HG03439 (cell line): ENCODE results near the gene ITPR1.
A peak's percentile ranks its signal among the peaks of the same experiment; 100 is the strongest.

Experiments used
- ATAC-seq: cut with Tn5 transposase; IDR thresholded peaks from one replicate; pipeline ENCODE4 v1.9.1; 2021; ENCODE audit warnings: mild to moderate bottlenecking, moderate library complexity; ENCODE audit not compliant: unreplicated experiment

ITPR1 gene

GRCh38 chr3:4819746-4820145 is 326.6 kb downstream of the ITPR1 start:
- ATAC-seq: no peak

GRCh38 chr3:4820296-4821121 is 327.4 kb downstream of the ITPR1 start:
- ATAC-seq: no peak

- no peak for ATAC-seq
These were observed 328.2 kb downstream of the ITPR1 start for GRCh38 chr3:4821338-4821737.

GRCh38 chr3:4821975-4822374 is 328.8 kb downstream of the ITPR1 start:
- ATAC-seq: no peak

GRCh38 chr3:4822568-4822967 is 329.4 kb downstream of the ITPR1 start:
- ATAC-seq: no peak

- ATAC-seq: no peak
These were observed 330.2 kb downstream of the ITPR1 start for GRCh38 chr3:4823385-4823784.

- ATAC-seq: no peak
These were observed 331.1 kb downstream of the ITPR1 start for GRCh38 chr3:4823986-4824925.

- ATAC-seq: no peak
These were observed 331.8 kb downstream of the ITPR1 start for GRCh38 chr3:4824926-4825325.

- ATAC-seq: no peak
These were observed 332.5 kb downstream of the ITPR1 start for GRCh38 chr3:4825436-4826236.

- no peak for ATAC-seq
These were observed 333.3 kb downstream of the ITPR1 start for GRCh38 chr3:4826237-4827100.

- no peak for ATAC-seq
These were observed 334.6 kb downstream of the ITPR1 start for GRCh38 chr3:4827767-4828166.

GRCh38 chr3:4828279-4829030 is 335.3 kb downstream of the ITPR1 start:
- ATAC-seq: no peak

GRCh38 chr3:4829031-4829394 is 335.9 kb downstream of the ITPR1 start:
- peak; percentile 27 for ATAC-seq

GRCh38 chr3:4830586-4830914 is 337.4 kb downstream of the ITPR1 start:
- ATAC-seq: no peak

GRCh38 chr3:4831580-4831950 is 338.4 kb downstream of the ITPR1 start:
- ATAC-seq: no peak

GRCh38 chr3:4833471-4833870 is 340.3 kb downstream of the ITPR1 start:
- ATAC-seq: no peak

GRCh38 chr3:4834403-4834866 is 341.3 kb downstream of the ITPR1 start:
- ATAC-seq: peak; percentile 57

GRCh38 chr3:4835616-4836043 is 342.5 kb downstream of the ITPR1 start:
- ATAC-seq: no peak

- ATAC-seq: no peak
These were observed 343.4 kb downstream of the ITPR1 start for GRCh38 chr3:4836516-4836915.
